ENCODE data around the gene CACNA1E.

Gene CACNA1E

GRCh38 chr1:181714428-181714827, 231.1 kb downstream of the CACNA1E start:
- DNase-seq = no peak

- no peak for DNase-seq
These were observed 234.7 kb downstream of the CACNA1E start for GRCh38 chr1:181718034-181718433.

- DNase-seq = no peak
These were observed 243.1 kb downstream of the CACNA1E start for GRCh38 chr1:181726320-181727012.

GRCh38 chr1:181730606-181731005, 247.3 kb downstream of the CACNA1E start:
- no peak for DNase-seq

GRCh38 chr1:181732218-181732990, 249.1 kb downstream of the CACNA1E start:
- DNase-seq = no peak

- DNase-seq = no peak
These were observed 250.2 kb downstream of the CACNA1E start for GRCh38 chr1:181733486-181733885.

GRCh38 chr1:181737056-181737455, 253.7 kb downstream of the CACNA1E start:
- DNase-seq = no peak

- DNase-seq = no peak
These were observed 255.9 kb downstream of the CACNA1E start for GRCh38 chr1:181739214-181739613.

GRCh38 chr1:181742426-181742825, 259.1 kb downstream of the CACNA1E start:
- no peak for DNase-seq

GRCh38 chr1:181743878-181744312, 260.6 kb downstream of the CACNA1E start:
- no peak for DNase-seq

- no peak for DNase-seq
These were observed 262.9 kb downstream of the CACNA1E start for GRCh38 chr1:181746224-181746623.

- DNase-seq = no peak
These were observed 264.7 kb downstream of the CACNA1E start for GRCh38 chr1:181748013-181748412.

- no peak for DNase-seq
These were observed 270.8 kb downstream of the CACNA1E start for GRCh38 chr1:181754103-181754502.

- no peak for DNase-seq
These were observed 276.2 kb downstream of the CACNA1E start for GRCh38 chr1:181759481-181759880.

GRCh38 chr1:181763736-181764135, 280.4 kb downstream of the CACNA1E start:
- no peak for DNase-seq

- DNase-seq = no peak
These were observed 282.2 kb downstream of the CACNA1E start for GRCh38 chr1:181765451-181766026.

- DNase-seq = no peak
These were observed 283.8 kb downstream of the CACNA1E start for GRCh38 chr1:181767001-181767708.

GRCh38 chr1:181768211-181768929, 285.1 kb downstream of the CACNA1E start:
- DNase-seq = no peak

- DNase-seq = no peak
These were observed 285.6 kb downstream of the CACNA1E start for GRCh38 chr1:181768930-181769280.

- DNase-seq = no peak
These were observed 286.5 kb downstream of the CACNA1E start for GRCh38 chr1:181769846-181770245.

- no peak for DNase-seq
These were observed 289.4 kb downstream of the CACNA1E start for GRCh38 chr1:181772714-181773113.

- DNase-seq = no peak
These were observed 292.7 kb downstream of the CACNA1E start for GRCh38 chr1:181776044-181776443.

- DNase-seq = no peak
These were observed 294.0 kb downstream of the CACNA1E start for GRCh38 chr1:181777286-181777685.

Data from CD4-positive, alpha-beta T cell treated with Interferon alpha-2 for 1 hour (primary cell).